ENCODE data around the gene SECTM1.

- no peak for TF ChIP-seq POLR2A (IDR thresholded peaks at IDR 0.05; ENCODE audit: low read length)
- no peak for TF ChIP-seq POLR2AphosphoS2 (conservative IDR thresholded peaks at IDR 0.05; ENCODE audit: low read length)
- TF ChIP-seq EP300 (IDR thresholded peaks at IDR 0.05): no peak
- no peak for TF ChIP-seq CTCF (IDR thresholded peaks at IDR 0.05)
- TF ChIP-seq RCOR1 (IDR thresholded peaks at IDR 0.05; ENCODE audit: low read depth, low read length): no peak
- no peak for TF ChIP-seq REST (IDR thresholded peaks at IDR 0.05)
- no peak for TF ChIP-seq FOSL2 (IDR thresholded peaks at IDR 0.05)
- no peak for TF ChIP-seq FOSL2 (CRISPR knock-in tag; IDR thresholded peaks at IDR 0.05)
- TF ChIP-seq HMGXB4 (CRISPR knock-in tag; IDR thresholded peaks at IDR 0.05; ENCODE audit: borderline replicate concordance): no peak
- no peak for TF ChIP-seq JUNB (IDR thresholded peaks at IDR 0.05)
- TF ChIP-seq MAZ (IDR thresholded peaks at IDR 0.05; ENCODE audit: borderline replicate concordance, low read depth, low read length): no peak
Observed at GRCh38 chr17:82328994-82329507, 4.5 kb downstream of the SECTM1 start.
